Stimulated activated CD4-positive, alpha-beta T cell treated with anti-CD3 and anti-CD28 coated beads, Interleukin-1b, Interleukin-23, amount 100 ng/mL, for 4 hours (primary cell): ENCODE measurements around the gene SHF.

ENCODE experiments used
- DNase-seq, 2 donors: peaks; one replicate each; pipeline ENCODE4 v3.0.0-alpha.2; 2020; ENCODE audit warnings: low read depth in 2 of 2

SHF gene

DNA sequence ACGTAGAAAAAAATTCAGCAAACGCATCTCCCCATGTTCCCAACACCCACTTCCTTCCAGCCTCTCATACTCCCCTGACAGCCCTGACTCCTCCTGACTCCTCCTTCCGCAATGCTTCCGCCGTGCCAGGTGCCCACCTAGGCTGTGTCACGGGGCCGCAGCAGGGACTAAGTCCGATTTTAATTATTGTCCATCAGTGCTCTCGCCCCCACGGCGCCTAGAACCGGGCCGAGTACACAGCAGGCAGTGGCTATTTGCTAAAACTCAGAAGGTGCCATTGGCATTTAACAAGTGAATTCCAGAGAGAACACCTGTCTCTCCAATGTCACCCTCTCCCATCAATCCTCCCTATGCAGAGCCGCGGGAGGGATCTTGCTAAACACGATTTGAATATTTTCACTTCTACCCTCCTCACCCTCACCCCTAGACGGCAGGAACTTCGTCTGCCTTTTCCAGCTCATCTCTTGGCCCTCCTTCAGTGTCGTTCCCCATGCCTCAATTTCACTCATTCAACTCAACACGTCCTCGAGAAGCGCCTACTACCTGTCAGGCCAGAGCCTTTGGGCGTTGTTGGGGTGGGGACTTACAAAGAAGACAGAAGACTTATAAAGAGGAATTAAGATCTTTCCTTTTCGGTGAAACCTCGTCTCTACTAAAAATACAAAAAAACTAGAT, 11.5 kb upstream of the SHF start:
- DNase-seq: peak; percentile 6 to 22

DNA sequence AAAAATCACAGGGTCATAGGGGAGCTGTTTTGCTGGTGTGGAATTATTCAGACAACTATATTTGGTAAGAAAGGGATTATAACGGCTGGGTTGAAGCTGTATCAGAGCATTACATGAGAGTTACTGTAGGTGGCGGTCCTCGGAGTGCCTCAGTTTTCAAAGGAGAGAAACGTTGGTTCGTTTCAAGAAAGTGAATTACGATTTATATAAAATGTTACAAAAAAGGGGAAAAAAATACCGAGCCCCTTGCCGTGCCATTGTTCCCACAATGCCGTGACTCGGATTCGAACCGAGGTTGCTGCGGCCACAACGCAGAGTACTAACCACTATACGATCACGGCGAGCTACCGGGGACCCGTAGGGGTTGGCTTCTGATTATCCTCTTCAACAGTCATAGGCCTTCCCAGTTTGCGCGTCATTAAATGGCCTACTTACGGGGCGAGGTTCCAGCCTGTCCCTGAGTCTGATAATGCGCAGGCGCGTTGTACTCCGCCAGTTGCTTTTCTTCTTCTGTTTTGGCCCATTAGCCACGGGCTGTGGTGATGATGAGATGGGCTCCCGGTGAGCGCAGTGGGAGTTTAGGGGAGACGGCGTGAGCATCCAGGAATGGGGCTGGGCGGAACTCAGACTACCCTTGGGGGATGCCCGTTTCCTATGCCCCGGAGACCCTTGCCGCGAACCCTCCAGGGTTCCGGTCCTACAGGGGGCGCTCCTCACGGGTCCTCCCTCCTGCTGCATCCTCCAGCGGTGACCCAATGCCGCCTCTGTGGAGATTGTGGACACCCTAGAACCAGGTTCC, 10.8 kb upstream of the SHF start:
- peak; percentile 76 to 97 for DNase-seq

DNA sequence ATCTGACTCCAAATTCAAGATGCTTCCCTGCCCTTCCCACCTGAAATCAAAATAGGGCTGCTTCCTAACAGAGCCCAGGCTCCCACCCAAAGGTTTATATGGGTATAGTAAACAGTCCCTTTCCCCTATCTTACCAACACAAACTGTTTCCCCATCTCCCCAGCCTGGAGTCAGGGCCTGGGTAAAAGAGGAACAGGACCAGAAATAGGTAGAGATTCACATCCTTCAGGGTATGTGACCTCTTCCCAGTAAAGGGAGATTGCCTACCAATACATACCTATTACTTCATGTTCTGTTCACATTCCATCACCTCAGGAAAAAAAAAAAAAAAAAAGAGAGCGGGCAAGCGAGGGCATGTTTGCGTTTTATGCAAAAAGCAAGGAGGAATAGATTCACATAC, 9.7 kb upstream of the SHF start:
- no peak for DNase-seq

DNA sequence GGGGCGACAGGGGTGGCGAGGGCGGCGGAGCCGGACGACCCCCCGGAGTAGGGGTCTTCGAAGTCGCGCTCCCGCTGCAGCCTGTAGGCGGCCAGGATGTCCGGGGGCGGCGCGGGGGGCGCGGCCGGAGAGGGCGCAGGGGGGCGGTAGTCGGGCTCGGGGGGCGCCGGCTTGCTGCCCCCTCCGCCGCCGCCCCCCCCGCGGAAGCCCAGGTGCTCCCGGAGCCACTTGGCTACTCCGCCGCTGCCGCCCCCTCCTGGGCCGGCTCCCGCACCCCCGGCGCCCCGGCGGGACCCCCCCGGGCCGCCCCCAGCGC, 230 bp downstream of the SHF start:
- no peak for DNase-seq

DNA sequence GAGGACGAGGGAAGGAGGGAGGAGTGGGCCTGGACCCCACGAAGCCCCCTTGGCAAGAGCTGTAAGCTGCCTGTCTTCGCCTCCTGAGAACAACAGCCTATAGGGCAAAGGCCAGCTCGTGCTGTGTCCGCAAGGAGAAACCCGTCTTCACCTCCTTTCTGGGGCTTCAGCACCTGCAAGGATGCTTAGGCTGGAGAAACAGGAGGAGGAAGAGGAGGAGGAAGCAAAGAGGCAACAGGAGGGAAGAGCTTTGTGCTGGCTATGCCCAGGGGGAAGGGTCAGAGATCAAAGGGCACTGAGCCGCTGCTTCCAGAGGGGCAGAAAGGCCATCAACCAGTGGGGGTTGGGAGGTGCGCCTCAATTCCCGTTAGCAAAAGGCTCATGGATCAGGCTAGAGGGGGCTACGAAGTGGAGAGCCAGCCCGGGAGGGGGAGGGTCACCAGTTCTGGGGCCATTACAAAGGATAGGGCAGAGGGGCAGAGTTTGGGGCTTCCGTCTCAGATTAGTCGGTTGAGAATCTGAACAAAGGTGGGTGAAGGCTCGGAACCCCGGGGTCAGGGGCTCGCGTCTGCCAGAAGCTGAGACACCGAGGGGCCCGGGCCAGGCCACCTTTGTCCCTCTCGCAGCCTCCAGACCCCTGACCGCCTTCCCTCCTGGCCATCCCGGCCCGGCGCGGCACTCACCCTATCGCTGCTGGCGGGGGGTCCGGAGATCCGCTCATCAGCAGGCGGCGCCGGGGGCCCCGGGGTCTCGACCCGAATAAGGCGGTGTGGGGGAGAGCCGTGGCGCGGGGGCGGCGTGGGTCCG, 792 bp downstream of the SHF start:
- no peak for DNase-seq

DNA sequence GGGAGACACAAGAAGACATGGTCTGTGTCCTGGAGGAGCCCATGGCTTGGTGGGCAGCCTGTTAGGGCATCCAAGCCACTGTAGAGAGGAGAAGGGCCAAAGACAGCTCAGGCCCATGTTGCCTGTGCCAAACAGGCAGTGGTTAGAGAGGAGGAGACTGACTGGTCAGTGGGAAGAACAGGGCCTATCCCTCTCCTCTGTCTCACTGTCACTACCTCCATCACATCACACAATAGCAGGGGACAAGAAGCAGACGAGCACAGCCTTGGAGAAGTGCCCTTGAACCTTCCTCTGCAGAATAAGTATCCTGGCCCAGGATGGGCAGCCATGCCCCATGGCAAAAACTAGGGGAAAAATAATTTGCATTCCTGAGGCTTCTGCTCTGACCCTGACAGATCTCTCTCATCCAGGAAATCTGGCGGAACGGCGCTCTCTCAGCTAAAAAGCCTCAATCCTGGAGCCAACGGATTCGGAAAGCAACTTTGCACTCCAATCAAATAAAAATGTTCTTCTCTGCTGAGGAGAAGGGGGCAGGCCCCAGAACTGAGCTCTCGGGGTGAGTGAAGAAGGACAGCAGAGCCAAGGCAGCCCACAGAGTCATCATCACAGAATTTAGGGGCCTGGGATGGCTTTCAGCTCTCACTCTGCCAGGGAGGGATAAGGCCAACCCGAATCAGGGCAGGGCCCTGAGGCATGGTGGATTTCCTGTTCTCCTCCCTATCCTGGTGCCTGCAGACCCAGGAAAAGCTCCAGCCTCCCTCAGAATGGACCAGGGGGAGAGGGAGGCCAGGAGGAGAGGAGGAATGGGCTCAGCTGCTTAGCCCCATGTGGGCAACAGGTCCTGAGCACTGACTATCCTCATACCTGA, 1.6 kb downstream of the SHF start:
- DNase-seq: no peak

DNA sequence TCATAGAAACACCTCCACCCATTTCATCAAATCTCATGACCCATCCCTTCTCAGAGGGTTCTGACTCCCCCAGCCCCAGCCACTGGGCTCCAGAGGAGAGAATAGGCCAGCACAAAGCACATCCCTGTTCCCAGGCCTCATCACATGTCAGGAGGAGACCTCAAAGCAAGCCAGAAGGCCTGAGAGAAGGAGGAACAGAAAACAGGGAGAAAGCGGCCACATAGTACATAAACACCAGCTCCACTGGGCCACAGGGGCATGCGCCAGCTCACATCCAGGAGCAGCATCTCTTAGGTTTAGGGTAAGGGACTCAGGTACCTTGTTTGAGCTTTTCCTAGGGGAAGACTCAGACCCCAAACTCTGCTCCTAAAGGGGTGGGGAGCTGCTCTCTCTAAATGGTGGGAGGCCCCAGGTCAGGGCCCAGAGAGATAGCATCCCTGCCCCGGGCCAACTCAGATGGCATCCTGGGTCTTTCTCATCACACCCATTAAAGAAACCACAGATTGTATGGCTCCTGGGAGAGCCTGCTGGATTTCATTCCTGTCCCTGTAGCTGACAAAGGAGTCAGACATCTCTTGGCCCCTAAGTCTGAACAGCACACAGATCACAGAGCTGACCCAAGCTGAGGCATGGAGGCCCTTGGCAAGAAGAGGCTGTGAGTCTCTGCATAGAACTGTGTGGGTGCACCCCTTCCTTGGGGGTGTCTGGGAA, 2.5 kb downstream of the SHF start:
- DNase-seq: no peak

DNA sequence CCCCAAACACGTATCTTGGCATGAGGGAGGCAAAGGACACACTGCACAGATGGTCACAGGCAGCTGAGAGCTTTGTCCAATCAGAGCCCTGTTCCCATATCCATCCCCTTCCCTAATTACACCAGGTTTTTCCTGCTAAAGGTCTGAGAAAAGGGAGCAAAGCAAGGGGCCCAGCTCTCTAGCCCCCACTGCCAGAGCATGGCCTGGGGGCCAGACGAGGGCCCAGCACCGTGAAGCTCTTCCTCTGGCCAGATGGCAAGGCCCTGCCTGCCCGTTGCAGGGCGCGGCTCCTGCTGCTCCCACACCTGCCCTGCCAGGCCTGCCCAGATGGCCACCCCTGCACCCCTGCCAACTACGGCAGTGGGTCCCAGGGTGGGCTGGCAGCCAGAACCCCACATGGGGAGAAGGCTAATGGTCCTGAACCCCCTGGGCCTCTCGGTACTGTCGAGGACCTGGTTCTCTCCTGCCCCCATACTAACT, 3.2 kb downstream of the SHF start:
- no peak for DNase-seq

DNA sequence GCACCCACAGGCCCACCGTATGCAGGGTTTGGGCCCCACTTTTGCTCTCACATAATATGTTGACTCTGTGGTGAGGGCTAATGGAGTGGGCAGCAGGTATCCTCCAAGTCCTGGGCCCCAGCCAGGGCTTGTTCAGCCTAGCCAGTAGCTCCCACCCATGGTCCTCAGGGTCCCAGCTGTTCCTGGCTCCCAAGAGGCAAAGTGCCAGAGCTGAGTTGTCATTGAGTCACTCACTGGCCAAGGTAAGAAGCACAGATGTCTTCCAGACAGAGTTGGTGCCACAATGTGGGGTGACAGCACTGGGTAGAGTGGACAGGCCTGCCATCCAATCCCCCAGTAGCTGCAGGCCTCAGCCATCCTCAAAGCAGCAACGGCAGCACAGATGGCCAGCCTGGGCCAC, 4.3 kb downstream of the SHF start:
- no peak for DNase-seq

DNA sequence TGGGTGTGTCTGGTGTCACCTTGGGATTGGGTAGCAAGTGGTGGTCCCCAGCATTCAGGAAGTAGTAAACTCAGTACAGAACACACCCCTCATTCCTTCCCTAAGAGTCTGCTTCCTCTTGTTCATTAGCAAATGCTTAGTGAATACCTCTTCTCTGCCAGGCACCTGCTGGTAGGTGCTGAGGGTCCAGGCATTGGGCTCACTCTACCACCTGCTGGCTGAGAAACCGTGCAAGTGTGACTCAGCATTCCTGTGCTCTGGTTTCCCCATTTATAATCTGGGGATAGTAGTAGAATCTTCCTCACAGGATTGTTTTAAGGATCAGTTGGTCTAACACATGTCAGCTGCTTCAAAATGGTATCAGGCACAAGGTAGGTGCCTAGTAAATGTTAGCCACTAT, 4.8 kb downstream of the SHF start:
- no peak for DNase-seq

DNA sequence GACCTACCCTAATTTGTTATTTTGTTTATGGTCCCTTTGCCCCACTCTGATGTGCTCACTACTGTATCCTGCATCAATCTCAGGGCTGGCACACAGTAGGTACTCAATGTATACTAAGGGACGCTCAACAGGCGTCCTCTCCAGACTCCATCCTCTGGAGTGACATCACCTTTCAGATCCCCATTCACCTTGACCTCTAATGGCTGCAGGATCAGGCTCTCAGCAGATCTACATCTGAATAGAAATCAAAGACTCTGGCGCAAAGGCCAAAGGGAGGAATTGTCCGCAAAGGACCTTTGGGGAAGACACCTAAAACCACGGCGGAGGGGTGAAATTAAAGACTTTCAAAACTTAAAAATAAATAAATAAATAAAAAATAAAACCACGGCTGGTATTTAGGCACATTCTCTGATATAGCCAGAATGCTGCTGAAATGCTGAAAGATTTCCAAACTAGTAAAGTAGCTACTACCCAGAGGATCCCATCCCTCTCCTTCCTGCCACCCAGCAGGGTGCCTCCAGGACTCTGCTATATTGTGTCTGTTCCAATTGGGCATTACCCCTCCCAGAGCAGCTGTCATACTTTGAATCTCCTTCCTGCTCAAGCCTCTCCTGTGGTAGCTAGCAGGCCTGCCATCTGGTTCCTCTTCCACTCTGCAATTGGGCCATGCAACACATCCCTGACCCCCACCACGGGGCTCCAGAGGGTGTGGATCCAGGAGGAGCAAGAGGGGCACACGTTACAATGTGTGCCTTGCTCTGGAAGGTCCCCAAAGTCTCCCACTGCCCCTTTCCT, 6.1 kb downstream of the SHF start:
- DNase-seq: no peak

DNA sequence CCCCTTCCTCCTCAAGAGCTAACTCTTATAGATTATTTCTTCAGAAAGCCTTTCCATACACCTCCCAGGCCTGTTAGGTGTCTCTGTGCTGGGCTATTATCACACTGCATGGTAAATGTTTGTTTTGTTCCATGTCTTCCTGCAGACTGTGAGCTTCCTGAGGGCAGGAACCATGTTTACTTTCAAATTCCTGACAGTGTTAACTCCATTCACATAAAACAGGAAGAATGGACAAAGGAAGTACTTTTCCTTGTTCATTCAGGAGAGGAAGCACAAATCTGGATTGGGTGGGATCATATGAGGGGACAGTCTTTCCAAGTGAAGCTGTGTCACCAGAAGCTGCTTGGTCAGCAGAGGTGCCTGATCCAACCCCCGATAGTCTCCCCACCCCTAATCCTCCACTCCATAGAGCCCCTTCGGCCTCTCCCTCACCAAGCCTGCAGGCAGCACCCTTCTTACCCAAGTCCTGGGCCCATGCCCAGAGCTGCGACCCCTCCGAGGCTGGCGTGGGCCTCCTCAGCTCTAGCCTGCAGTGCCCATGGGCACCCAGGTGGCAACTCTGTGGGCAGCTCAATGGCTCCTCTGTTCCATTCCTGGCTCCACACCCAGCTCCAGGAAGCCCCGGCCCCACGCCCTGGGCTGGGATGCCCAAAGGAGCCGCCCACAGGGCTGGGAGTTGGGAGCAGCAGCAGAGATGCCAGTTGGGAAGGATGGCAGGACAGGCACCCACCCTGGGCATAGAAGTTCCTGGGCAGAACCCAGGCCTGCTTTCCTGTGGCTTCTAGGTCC, 6.9 kb downstream of the SHF start:
- no peak for DNase-seq

DNA sequence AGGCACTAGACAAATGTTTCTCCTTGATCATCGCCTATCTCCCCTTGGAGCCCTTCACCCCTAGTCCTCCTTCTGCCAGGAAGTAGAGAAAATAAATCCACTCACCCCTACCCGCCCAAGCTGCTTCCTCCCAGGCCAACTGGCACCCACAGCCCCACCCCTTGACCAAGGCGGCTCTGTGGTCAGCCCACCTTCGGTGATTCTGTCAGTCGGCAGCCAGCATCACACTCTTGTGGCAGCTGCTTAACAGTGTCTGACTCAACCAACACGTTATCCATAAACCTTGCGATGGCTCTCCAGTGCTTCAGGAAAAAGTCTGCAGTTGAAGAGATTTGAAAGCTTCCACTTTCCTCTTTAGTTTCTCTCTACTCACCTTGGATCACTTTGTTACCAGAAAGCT, 7.6 kb downstream of the SHF start:
- no peak for DNase-seq

DNA sequence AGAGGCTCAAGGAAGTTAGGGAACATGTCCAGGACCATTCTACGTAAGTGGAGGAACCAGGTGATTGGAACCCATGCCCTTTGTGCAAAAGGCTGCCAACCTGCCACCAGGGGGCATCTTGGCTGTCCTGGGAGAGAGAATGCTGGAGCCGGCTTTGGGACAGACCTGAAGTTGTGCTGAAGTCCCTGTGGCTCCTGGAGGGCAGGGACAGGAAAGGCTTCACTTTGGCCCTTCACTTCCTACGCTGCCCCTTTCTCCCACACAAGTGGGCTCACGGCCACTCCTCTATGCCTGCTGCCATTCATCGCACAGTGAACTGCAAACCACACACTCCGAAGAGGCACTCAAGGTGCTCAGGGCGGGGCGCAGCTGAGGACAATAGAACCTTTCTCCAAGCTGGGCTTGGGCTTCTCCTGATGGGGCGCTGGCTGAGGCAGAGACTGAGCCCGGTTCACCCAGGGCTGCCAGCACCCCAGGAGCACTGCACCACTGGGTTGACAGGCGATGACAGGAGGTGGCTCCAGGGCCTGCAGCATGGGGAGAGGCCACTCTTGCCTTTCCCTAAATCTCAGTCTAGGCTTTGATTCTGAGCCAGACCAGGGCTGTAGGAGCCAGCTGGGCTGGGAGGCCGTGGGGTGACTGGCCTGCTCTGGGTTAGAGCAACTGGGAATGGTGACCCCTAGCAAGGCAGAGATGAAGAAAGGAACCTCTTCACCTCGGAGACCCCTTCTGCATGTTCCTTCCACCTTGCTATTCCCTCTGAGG, 8.4 kb downstream of the SHF start:
- DNase-seq: peak; percentile 47

DNA sequence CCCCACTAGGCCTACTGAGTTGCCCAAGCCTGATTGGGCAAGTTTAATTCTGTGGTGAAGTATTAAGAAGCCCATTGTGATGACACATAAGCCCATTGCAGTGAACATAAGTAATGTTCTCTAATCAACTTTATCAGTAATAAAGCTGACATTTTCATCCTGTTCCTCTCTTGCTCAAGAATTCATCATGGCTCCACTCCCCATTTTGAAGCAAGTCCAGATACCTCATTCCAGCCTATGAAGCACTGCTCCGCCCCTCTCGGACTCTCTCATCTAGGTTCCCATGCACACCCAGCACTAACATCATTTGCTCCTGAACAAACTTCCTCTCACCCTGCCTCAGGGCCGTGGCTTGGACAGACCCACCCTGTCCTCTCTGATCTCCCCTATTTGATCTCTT, 10.5 kb downstream of the SHF start:
- no peak for DNase-seq

DNA sequence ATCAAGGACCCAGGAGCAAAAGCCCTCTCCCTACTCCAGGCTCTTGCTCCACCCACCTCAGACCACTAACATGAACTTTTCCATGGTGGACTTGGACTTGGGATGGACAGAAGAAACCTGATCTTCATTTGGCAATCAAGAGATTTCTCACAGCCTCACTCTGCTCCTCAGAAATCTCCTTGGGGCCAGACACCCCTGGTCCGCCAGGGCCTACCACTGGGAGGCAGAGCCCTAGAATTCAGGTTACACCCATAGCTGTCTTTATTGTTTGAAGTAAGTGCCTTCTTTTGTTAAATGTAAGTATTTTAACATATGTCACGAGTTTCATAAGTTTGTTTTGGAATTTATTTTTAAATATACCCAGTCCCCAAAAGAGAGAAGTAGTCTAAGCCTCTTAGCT, 13.2 kb downstream of the SHF start:
- DNase-seq: no peak

DNA sequence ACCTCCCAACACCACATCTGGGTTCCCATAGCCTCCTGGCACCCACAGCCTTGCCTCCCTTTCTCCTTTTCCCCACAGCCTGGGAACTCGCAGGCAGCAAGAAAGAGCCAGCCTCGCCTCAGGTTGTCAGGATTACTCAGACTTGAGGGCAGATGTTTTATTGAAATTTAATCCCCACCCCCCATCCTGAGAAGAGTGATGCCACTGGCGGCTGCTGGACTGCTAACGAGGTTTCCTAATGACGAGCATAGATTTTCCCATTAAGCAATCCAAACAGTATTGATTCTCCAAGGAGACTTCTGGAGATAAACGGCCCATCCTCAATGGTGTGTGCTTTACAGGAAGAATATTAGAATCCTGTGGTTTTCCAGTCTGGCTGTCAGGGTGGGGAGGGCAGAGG, 13.7 kb downstream of the SHF start:
- DNase-seq: no peak

DNA sequence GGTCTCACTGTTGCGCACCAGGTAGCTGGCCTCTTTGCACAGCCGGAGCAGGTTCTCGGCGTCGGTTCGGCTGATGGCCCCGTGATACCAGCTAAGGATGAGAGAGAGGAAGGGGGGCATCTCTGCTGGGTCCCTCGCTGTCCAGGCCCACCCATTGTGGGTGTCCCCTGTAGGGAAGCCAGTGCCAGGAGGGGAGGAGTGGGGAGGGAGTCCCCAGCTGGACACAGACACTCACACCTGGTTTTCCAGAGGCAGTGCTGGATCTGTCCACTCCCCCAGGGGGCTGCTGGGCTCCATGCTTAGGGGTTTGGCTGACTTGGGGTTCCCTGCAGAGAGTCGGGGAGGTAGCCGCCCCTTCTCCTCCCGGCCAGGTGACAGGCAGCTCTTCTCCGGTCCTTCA, 15.9 kb downstream of the SHF start:
- DNase-seq: no peak
